Measurements from ENCODE around the gene LRCH1. TPM values are rescaled to one million over a fixed set of nuclear protein-coding genes. Genes with fewer than 3 reads are reported as not detected.
"Not testable (repeated sequence)": the region's sequence is repeated elsewhere in the genome, so short reads cannot be mapped to it uniquely, and the experiment has no call there.

The LRCH1 gene
- total RNA-seq (2014; rRNA removed; shearing (Covaris generic)), result 7.3 and 8.7 TPM in 2 replicates
- 10.5 and 16.8 TPM in 2 replicates for polyA plus RNA-seq (2015; cell fraction: cytosol; rRNA removed)
- polyA plus RNA-seq (2015; cell fraction: nucleus; rRNA removed), result 11.0 and 16.0 TPM in 2 replicates

GRCh38 chr13:46552889-46553520 is at the start of gene LRCH1:
Gene LRCH1 (plus strand): TSS chr13:46553170. CDS start chr13:46553397, 227 bp downstream.
- in situ Hi-C loops (cut with HindIII; ENCODE audit: low pct_unique_long_range_greater_than_20kb, low sequenced_read_pairs), result no loop called here
- DNase-seq (ENCODE audit: low read depth, low spot score), result peak; percentile 88

GRCh38 chr13:46504036-46504435 is 48.9 kb upstream of the LRCH1 start:
- no peak for DNase-seq (ENCODE audit: low read depth, low spot score)
- in situ Hi-C loops (cut with HindIII; ENCODE audit: low pct_unique_long_range_greater_than_20kb, low sequenced_read_pairs), result no loop called here

GRCh38 chr13:46507981-46508380 is 45.0 kb upstream of the LRCH1 start:
- DNase-seq (ENCODE audit: low read depth, low spot score), result no peak
- in situ Hi-C loops (cut with HindIII; ENCODE audit: low pct_unique_long_range_greater_than_20kb, low sequenced_read_pairs), result no loop called here

- DNase-seq (ENCODE audit: low read depth, low spot score), result no peak
- in situ Hi-C loops (cut with HindIII; ENCODE audit: low pct_unique_long_range_greater_than_20kb, low sequenced_read_pairs), result no loop called here
Measured at GRCh38 chr13:46509981-46510380, 43.0 kb upstream of the LRCH1 start.

GRCh38 chr13:46515803-46516202 is 37.2 kb upstream of the LRCH1 start:
- in situ Hi-C loops (cut with HindIII; ENCODE audit: low pct_unique_long_range_greater_than_20kb, low sequenced_read_pairs), result no loop called here

GRCh38 chr13:46516599-46517338 is 36.2 kb upstream of the LRCH1 start:
- in situ Hi-C loops (cut with HindIII; ENCODE audit: low pct_unique_long_range_greater_than_20kb, low sequenced_read_pairs), result no loop called here
- DNase-seq (ENCODE audit: low read depth, low spot score), result no peak

More at GRCh38 chr13:46515803-46516202, 37.2 kb upstream of the LRCH1 start:
- no peak for DNase-seq (ENCODE audit: low read depth, low spot score)

- DNase-seq (ENCODE audit: low read depth, low spot score); in situ Hi-C loops (cut with HindIII; ENCODE audit: low pct_unique_long_range_greater_than_20kb, low sequenced_read_pairs): not testable (repeated sequence)
Measured at GRCh38 chr13:46517748-46518147, 35.2 kb upstream of the LRCH1 start.

GRCh38 chr13:46519182-46519581 is 33.8 kb upstream of the LRCH1 start:
- in situ Hi-C loops (cut with HindIII; ENCODE audit: low pct_unique_long_range_greater_than_20kb, low sequenced_read_pairs), result no loop called here
- no peak for DNase-seq (ENCODE audit: low read depth, low spot score)

GRCh38 chr13:46520166-46520565 is 32.8 kb upstream of the LRCH1 start:
- in situ Hi-C loops (cut with HindIII; ENCODE audit: low pct_unique_long_range_greater_than_20kb, low sequenced_read_pairs), result no loop called here
- no peak for DNase-seq (ENCODE audit: low read depth, low spot score)

- in situ Hi-C loops (cut with HindIII; ENCODE audit: low pct_unique_long_range_greater_than_20kb, low sequenced_read_pairs), result no loop called here
- DNase-seq (ENCODE audit: low read depth, low spot score), result no peak
Measured at GRCh38 chr13:46521486-46521885, 31.5 kb upstream of the LRCH1 start.

GRCh38 chr13:46521921-46522747 is 30.8 kb upstream of the LRCH1 start:
- peak; percentile 24 for DNase-seq (ENCODE audit: low read depth, low spot score)
- in situ Hi-C loops (cut with HindIII; ENCODE audit: low pct_unique_long_range_greater_than_20kb, low sequenced_read_pairs), result no loop called here

GRCh38 chr13:46522748-46523030 is 30.3 kb upstream of the LRCH1 start:
- in situ Hi-C loops (cut with HindIII; ENCODE audit: low pct_unique_long_range_greater_than_20kb, low sequenced_read_pairs), result no loop called here

GRCh38 chr13:46523972-46524752 is 28.8 kb upstream of the LRCH1 start:
- in situ Hi-C loops (cut with HindIII; ENCODE audit: low pct_unique_long_range_greater_than_20kb, low sequenced_read_pairs), result no loop called here
- peak; percentile 13 for DNase-seq (ENCODE audit: low read depth, low spot score)

More at GRCh38 chr13:46522748-46523030, 30.3 kb upstream of the LRCH1 start:
- no peak for DNase-seq (ENCODE audit: low read depth, low spot score)

GRCh38 chr13:46526100-46526735 is 26.8 kb upstream of the LRCH1 start:
- no peak for DNase-seq (ENCODE audit: low read depth, low spot score)
- in situ Hi-C loops (cut with HindIII; ENCODE audit: low pct_unique_long_range_greater_than_20kb, low sequenced_read_pairs), result no loop called here

- no peak for DNase-seq (ENCODE audit: low read depth, low spot score)
- in situ Hi-C loops (cut with HindIII; ENCODE audit: low pct_unique_long_range_greater_than_20kb, low sequenced_read_pairs), result no loop called here
Measured at GRCh38 chr13:46526740-46527139, 26.2 kb upstream of the LRCH1 start.

GRCh38 chr13:46527237-46527636 is 25.7 kb upstream of the LRCH1 start:
- in situ Hi-C loops (cut with HindIII; ENCODE audit: low pct_unique_long_range_greater_than_20kb, low sequenced_read_pairs), result no loop called here
- DNase-seq (ENCODE audit: low read depth, low spot score), result no peak

- no peak for DNase-seq (ENCODE audit: low read depth, low spot score)
- in situ Hi-C loops (cut with HindIII; ENCODE audit: low pct_unique_long_range_greater_than_20kb, low sequenced_read_pairs), result no loop called here
Measured at GRCh38 chr13:46529216-46529919, 23.6 kb upstream of the LRCH1 start.

Data from SK-MEL-5 (cell line).